Suprapubic skin (tissue), 4 donors: ENCODE data around the gene DCAF12L1. TPM values are rescaled to one million over a fixed set of nuclear protein-coding genes. Genes with fewer than 3 reads are reported as not detected.
A peak's percentile ranks its signal among the peaks of the same experiment; 100 is the strongest.

ENCODE experiments used
- DNase-seq, 2 donors: peaks; one replicate each; pipeline ENCODE4 v3.0.0-alpha.2; 2019; ENCODE audit warnings: low spot score in 2 of 2
- H3K27ac ChIP-seq: fragments of 200-600 bp; sonication (generic); one replicate; pipeline ENCODE4 v1.5.1; 2019
- H3K27me3 ChIP-seq: fragments of 200-600 bp; sonication (generic); one replicate; pipeline ENCODE4 v1.5.1; 2019
- H3K36me3 ChIP-seq: fragments of 200-600 bp; sonication (generic); one replicate; pipeline ENCODE4 v1.5.1; 2019
- H3K4me1 ChIP-seq: fragments of 200-600 bp; sonication (generic); one replicate; pipeline ENCODE4 v1.5.1; 2019
- H3K4me3 ChIP-seq: fragments of 200-600 bp; sonication (generic); one replicate; pipeline ENCODE4 v1.5.1; 2019; ENCODE audit warnings: mild to moderate bottlenecking
- H3K9me3 ChIP-seq: fragments of 200-600 bp; sonication (generic); one replicate; pipeline ENCODE4 v1.5.1; 2019
- CTCF ChIP-seq, 2 donors: fragments of 200-600 bp in 1 of 2; fragments of 450-650 bp in 1 of 2; sonication (generic) in 1 of 2; IDR thresholded peaks; one replicate each; pipeline ENCODE4 v1.5.1; 2016 to 2019; ENCODE audit warnings: antibody characterized with exemption in 2 of 2, mild to moderate bottlenecking in 1 of 2, moderate library complexity in 1 of 2
- EP300 ChIP-seq: sonication (generic); formaldehyde crosslinking; IDR thresholded peaks from one replicate; pipeline ENCODE4 v1.6.1; 2017; ENCODE audit warnings: antibody characterized with exemption
- POLR2A ChIP-seq, 2 donors: fragments of 450-650 bp; IDR thresholded peaks; one replicate each; pipeline ENCODE4 v1.6.1; 2017; ENCODE audit warnings: antibody characterized with exemption in 2 of 2, mild to moderate bottlenecking in 2 of 2, moderate library complexity in 2 of 2
- POLR2AphosphoS5 ChIP-seq, 3 donors: sonication (generic); formaldehyde crosslinking; IDR thresholded peaks; one replicate each; pipeline ENCODE4 v1.6.1; 2017; ENCODE audit warnings: antibody characterized with exemption in 3 of 3
- WGBS: methylation state at CpG from one replicate; pipeline ENCODE4 v1.1.5; 2018; 5-methylcytosine and 5-hydroxymethylcytosine counted together
- total RNA-seq, 4 donors: library from RNA; depleted of rRNA; stranded (reverse); fragments of >200 nt; gene quantifications; one replicate each; pipeline ENCODE4 v1.1.0, GENCODE V29; 2016

DCAF12L1 gene
- not detected for total RNA-seq

- no peak within 1 kb of the TSS for H3K27ac ChIP-seq
Observed at GRCh38 chrX:126552313-126553022, at the start of gene DCAF12L1. Gene DCAF12L1, minus strand, starts transcription at chrX:126552814. Its CDS starts 206 bp downstream, at chrX:126552608.

GRCh38 chrX:126580877-126581276 lies 28.3 kb upstream of the DCAF12L1 start:
- Histone ChIP-seq H3K4me3 (no peak overlapping the region), H3K27me3 (peaks cover 3% of the 10 kb centered on the region), H3K4me1 (no peaks in the 10 kb centered on the region), H3K27ac (no peak overlapping the region), H3K36me3 (no peaks in the 10 kb centered on the region), H3K9me3 (no peaks in the 10 kb centered on the region)
- TF ChIP-seq POLR2AphosphoS5 (IDR thresholded peaks at IDR 0.05): no peak
- TF ChIP-seq EP300: no peak
- TF ChIP-seq POLR2A (IDR thresholded peaks at IDR 0.05): no peak
- no peak for TF ChIP-seq CTCF (IDR thresholded peaks at IDR 0.05)
- DNase-seq: no peak
- WGBS: 64% methylated on average over 12 of the region's 39 CpGs

More at GRCh38 chrX:126552313-126553022, at the start of gene DCAF12L1:
- no peak for DNase-seq
- no peaks in the 10 kb centered on the region for H3K9me3 ChIP-seq
- H3K4me3 ChIP-seq: peak within 1 kb of the TSS; percentile 20
- no peaks in the 10 kb centered on the region for H3K27me3 ChIP-seq
- no peaks in the 10 kb centered on the region for H3K36me3 ChIP-seq
- TF ChIP-seq EP300: no peak
- TF ChIP-seq POLR2AphosphoS5 (IDR thresholded peaks at IDR 0.05): no peak
- no peak for TF ChIP-seq CTCF (IDR thresholded peaks at IDR 0.05)
- TF ChIP-seq POLR2A (IDR thresholded peaks at IDR 0.05): no peak
- H3K4me1 ChIP-seq: no peaks in the 10 kb centered on the region
- 53% methylated on average over 83 of the region's 83 CpGs for WGBS

GRCh38 chrX:126575911-126576310 lies 23.3 kb upstream of the DCAF12L1 start:
- TF ChIP-seq POLR2A (IDR thresholded peaks at IDR 0.05) (no peak), EP300 (no peak), POLR2AphosphoS5 (IDR thresholded peaks at IDR 0.05) (no peak), CTCF (IDR thresholded peaks at IDR 0.05) (no peak)
- Histone ChIP-seq H3K36me3 (no peaks in the 10 kb centered on the region), H3K4me1 (no peaks in the 10 kb centered on the region), H3K9me3 (no peaks in the 10 kb centered on the region), H3K4me3 (no peak overlapping the region), H3K27ac (no peak overlapping the region), H3K27me3 (peaks cover under 1% of the 10 kb centered on the region)
- WGBS: 36% methylated on average over 1 of the region's 1 CpG
- DNase-seq: no peak

GRCh38 chrX:126557151-126557550 lies 4.5 kb upstream of the DCAF12L1 start:
- TF ChIP-seq EP300 (no peak), POLR2A (IDR thresholded peaks at IDR 0.05) (no peak), CTCF (IDR thresholded peaks at IDR 0.05) (no peak), POLR2AphosphoS5 (IDR thresholded peaks at IDR 0.05) (no peak)
- H3K27me3 ChIP-seq: no peaks in the 10 kb centered on the region
- H3K27ac ChIP-seq: no peak overlapping the region
- no peaks in the 10 kb centered on the region for H3K4me1 ChIP-seq
- 50% methylated on average over 1 of the region's 1 CpG for WGBS
- no peaks in the 10 kb centered on the region for H3K36me3 ChIP-seq
- DNase-seq: no peak
- no peak overlapping the region for H3K4me3 ChIP-seq
- H3K9me3 ChIP-seq: no peaks in the 10 kb centered on the region

- Histone ChIP-seq H3K4me3 (no peak overlapping the region), H3K4me1 (no peaks in the 10 kb centered on the region), H3K9me3 (no peaks in the 10 kb centered on the region), H3K27me3 (no peaks in the 10 kb centered on the region), H3K27ac (no peak overlapping the region), H3K36me3 (no peaks in the 10 kb centered on the region)
- 62% methylated on average over 22 of the region's 43 CpGs for WGBS
- DNase-seq: no peak
- TF ChIP-seq POLR2AphosphoS5 (IDR thresholded peaks at IDR 0.05): no peak
- no peak for TF ChIP-seq EP300
- TF ChIP-seq POLR2A (IDR thresholded peaks at IDR 0.05): no peak
- TF ChIP-seq CTCF (IDR thresholded peaks at IDR 0.05): no peak
Observed at GRCh38 chrX:126551725-126552312, 795 bp downstream of the DCAF12L1 start.
